ENCODE results near the gene SWI5.

DNA sequence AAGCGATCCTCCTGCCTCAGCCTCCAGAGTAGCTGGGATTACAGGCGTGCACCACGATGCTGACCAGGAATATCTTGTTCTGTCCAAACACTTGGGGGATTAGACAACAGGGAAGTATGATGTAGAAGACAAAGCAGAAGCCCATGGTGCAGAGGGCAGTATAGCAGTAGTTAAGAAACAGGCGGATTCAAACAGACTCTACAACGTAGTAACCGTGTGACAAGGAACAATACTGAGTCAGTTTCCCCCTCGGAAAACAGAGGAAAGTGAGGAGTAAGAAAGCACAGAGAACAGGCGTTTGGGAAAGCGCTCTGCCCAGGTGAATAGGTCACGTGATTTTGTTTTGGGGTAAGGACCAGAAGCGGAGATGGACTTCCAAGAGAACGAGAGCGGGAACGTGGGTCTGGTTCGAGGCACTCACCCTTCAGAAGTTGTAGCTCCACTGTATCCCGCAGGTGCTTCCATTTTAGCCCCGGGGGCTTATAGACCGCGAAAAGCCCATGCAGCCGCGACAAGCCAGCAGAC is 45.9 kb downstream of the SWI5 start:
- TF ChIP-seq, protein P1, sequence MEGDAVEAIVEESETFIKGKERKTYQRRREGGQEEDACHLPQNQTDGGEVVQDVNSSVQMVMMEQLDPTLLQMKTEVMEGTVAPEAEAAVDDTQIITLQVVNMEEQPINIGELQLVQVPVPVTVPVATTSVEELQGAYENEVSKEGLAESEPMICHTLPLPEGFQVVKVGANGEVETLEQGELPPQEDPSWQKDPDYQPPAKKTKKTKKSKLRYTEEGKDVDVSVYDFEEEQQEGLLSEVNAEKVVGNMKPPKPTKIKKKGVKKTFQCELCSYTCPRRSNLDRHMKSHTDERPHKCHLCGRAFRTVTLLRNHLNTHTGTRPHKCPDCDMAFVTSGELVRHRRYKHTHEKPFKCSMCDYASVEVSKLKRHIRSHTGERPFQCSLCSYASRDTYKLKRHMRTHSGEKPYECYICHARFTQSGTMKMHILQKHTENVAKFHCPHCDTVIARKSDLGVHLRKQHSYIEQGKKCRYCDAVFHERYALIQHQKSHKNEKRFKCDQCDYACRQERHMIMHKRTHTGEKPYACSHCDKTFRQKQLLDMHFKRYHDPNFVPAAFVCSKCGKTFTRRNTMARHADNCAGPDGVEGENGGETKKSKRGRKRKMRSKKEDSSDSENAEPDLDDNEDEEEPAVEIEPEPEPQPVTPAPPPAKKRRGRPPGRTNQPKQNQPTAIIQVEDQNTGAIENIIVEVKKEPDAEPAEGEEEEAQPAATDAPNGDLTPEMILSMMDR (IDR thresholded peaks at IDR 0.05; ENCODE audit: low read length), result no peak
- TF ChIP-seq EZH2 (IDR thresholded peaks at IDR 0.05; ENCODE audit: borderline replicate concordance, low read length), result no peak
